ENCODE data around the gene PIM1.
"Not testable (repeated sequence)": the region's sequence is repeated elsewhere in the genome, so short reads cannot be mapped to it uniquely, and the experiment has no call there.

PIM1 gene

GRCh38 chr6:37190159-37190535 lies 20.2 kb downstream of the PIM1 start:
- DNase-seq (ENCODE audit: low spot score) = no peak

DNA sequence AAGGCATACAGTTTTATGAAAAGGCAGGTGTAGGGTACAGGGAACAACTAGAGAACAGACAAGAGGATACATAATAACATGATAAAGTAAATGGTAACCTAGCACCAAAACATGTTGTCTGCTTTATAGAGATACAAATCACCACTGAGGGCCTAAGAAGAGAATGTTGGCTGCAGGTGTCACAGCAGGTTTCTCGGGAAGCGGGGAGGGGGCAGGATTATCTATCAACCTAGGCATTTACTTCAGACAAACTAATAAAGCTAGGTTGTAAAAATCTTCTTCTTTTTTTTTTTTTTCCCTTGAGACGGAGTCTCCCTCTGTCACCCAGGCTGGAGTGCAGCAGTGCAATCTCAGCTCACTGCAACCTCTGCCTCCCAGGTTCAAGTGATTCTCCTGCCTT lies 22.7 kb downstream of the PIM1 start:
- DNase-seq (ENCODE audit: low spot score) = no peak

GRCh38 chr6:37194886-37195285 lies 24.9 kb downstream of the PIM1 start:
- not testable (repeated sequence) for DNase-seq (ENCODE audit: low spot score)

- DNase-seq (ENCODE audit: low spot score) = not testable (repeated sequence)
Observed at GRCh38 chr6:37196451-37196850, 26.5 kb downstream of the PIM1 start.

- DNase-seq (ENCODE audit: low spot score) = no peak
Observed at GRCh38 chr6:37200085-37200484, 30.1 kb downstream of the PIM1 start.

GRCh38 chr6:37201726-37202125 lies 31.8 kb downstream of the PIM1 start:
- DNase-seq (ENCODE audit: low spot score) = no peak

- no peak for DNase-seq (ENCODE audit: low spot score)
Observed at GRCh38 chr6:37202788-37203491, 33.0 kb downstream of the PIM1 start.

- no peak for DNase-seq (ENCODE audit: low spot score)
Observed at GRCh38 chr6:37204014-37204751, 34.2 kb downstream of the PIM1 start.

DNA sequence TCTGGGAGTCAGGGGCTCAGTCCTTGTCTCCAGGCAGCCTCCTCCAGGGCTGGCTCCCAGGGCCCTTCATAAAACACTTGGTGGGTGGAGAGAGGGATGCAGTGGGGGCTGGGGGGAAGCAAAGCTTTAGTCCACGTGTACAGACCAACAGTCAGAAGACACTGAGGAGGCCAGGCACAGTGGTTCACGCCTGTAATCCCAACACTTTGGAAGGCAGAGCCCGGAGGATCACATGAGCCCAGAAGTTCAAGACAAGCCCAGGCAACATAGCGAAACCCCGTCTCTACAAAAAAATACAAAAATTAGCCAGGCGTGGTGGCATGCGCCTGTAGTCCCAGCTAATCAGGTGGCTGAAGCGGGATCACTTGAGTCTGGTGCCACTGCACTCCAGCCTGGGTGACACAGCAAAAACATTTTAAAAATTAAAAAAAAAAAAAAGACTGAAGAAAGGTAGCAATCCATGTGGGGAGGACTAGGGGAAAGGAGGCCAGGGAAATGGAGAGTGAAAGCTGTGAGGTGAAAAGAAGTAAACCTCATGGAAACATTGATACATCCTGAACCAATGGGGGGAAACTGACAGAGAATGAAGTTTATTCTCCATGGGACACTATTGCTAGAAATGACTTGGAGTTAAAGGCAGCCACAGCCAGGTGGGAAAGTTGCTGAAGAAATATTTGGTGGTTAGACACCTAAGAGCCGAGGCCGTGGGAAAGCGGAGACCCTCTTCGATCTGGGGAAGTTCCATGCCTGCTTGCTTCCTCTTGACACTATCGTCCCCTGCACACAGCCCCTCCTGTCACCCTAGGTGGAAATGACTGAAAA lies 35.4 kb downstream of the PIM1 start:
- no peak for DNase-seq (ENCODE audit: low spot score)

DNA sequence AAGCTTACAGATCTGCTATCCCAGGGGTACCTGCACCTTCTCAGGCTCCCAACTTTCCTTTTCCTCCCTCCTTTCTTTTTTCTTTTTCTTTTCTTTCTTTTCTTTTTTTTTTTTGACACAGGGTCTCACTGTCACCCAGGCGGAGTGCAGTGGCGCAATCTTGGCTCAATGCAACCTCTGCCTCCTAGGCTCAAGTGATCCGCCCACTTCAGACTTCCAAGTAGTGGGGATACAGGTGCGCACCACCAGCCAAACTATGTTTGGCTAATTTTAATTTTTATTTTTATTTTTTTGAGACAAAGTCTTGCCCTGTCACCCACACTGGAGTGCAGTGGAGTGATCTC lies 36.0 kb downstream of the PIM1 start:
- no peak for DNase-seq (ENCODE audit: low spot score)

- no peak for DNase-seq (ENCODE audit: low spot score)
Observed at GRCh38 chr6:37206622-37207021, 36.7 kb downstream of the PIM1 start.

GRCh38 chr6:37207903-37208456 lies 38.0 kb downstream of the PIM1 start:
- peak; percentile 82 for DNase-seq (ENCODE audit: low spot score)

DNA sequence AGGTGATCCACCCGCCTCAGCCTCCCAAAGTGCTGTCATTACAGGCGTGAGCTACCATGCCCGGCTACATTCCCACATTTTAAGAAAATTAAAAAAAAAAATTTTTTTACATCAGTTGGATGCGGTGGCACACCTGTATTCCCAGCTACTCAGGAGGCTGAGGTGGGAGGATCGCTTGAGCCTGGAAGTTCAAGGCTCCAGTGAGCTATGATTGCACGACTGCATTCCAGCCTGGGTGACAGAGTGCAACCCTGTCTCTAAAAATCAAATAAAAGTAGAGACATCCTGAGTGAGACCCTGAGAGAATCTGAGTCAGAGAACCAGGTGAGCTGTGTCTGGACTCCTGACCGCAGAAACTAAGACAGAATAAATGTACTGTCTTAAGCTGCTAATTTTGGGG lies 38.8 kb downstream of the PIM1 start:
- no peak for DNase-seq (ENCODE audit: low spot score)

DNA sequence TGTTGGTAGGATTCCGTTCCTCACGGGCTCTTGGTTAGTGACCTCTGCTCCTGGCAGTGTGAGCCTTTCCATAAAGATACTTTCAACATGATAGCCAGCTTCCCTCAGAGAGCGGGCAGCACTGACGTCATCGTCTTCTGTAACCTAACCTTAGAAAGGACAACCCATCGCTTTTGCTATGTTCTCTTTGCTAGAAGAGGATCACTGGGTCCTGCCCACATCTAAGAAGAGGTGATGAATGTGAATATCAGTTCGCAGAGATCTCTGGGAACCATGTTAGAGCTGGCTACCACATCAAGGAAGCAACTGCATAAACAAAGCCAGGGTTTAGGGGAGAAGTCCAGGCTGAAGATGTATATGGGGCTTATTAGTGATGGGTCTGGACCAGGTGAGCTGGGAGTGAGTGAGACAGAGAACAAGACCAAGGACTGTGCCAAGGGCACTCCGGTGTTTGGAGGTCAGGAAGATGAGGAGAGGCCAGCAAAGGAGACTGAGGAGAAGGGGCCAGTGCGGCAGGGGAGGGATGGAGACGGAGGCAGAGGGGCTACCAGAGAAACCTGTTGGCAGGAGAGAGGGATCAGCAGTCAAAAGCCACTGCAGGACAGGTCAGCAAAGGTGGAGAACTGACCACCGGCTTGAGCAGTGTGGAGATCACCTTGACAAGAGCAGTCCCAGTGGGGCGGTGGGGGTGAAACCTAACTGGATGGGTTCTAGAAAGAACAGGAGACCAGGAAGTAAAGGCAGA lies 39.7 kb downstream of the PIM1 start:
- DNase-seq (ENCODE audit: low spot score) = no peak

DNA sequence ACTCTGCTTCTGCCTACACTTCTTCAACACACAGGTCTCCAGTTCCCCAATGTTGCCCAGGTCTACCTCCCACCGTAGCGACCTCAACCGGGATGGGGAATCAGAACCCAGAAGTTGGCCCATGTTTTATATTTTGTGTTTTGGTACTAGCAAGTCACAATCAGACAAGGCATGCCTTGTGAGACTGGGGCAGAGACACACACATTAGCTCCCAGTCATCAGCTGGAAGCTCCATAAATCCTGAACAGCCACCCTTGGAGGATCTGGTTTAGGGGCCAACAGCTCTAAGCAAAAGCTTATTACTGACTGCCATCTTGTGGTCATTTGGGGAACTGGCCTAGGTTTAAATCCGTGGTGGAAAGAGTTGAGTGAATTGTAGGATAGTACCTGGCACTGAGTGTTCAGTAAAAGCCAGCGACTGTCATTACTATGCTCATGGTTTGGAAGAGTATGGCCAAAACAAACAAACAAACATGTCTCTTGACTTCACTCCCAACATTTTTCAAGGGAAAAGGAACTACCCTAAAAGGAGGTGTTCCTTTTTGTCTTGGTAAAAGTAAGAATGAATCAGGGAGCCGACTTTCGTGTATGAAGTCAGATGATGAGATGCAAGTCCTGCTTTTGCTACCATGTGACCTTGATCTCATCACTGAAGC lies 40.5 kb downstream of the PIM1 start:
- peak; percentile 77 for DNase-seq (ENCODE audit: low spot score)

GRCh38 chr6:37212268-37212667 lies 42.3 kb downstream of the PIM1 start:
- no peak for DNase-seq (ENCODE audit: low spot score)

- no peak for DNase-seq (ENCODE audit: low spot score)
Observed at GRCh38 chr6:37218061-37218460, 48.1 kb downstream of the PIM1 start.

- no peak for DNase-seq (ENCODE audit: low spot score)
Observed at GRCh38 chr6:37218511-37218910, 48.6 kb downstream of the PIM1 start.

DNA sequence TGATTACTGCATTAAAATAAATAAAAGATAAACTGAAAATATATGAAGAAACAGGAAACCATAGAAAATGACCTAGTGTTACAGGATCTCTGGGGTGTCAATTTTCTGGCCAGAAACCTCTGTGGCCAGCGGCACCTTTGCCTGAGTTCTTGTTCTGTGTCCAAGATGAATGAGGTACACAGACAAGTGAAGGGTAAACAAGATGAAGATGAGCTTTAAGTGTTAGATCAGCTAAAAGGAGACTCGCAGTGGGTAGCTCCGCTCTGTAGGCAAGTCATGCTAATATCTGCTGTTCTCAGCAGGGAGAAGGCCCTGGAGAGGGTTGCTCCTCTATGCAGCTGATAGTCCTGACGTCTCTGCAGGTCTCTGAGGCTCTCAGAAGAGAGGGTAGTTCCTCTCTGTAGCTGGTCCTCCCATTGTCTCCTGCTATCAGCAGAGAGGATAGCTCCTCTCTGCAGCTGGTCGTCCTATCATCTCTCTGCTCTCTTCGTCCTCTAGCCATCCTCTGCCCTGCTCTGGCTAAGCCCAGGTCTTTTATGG lies 51.7 kb downstream of the PIM1 start:
- DNase-seq (ENCODE audit: low spot score) = no peak

DNA sequence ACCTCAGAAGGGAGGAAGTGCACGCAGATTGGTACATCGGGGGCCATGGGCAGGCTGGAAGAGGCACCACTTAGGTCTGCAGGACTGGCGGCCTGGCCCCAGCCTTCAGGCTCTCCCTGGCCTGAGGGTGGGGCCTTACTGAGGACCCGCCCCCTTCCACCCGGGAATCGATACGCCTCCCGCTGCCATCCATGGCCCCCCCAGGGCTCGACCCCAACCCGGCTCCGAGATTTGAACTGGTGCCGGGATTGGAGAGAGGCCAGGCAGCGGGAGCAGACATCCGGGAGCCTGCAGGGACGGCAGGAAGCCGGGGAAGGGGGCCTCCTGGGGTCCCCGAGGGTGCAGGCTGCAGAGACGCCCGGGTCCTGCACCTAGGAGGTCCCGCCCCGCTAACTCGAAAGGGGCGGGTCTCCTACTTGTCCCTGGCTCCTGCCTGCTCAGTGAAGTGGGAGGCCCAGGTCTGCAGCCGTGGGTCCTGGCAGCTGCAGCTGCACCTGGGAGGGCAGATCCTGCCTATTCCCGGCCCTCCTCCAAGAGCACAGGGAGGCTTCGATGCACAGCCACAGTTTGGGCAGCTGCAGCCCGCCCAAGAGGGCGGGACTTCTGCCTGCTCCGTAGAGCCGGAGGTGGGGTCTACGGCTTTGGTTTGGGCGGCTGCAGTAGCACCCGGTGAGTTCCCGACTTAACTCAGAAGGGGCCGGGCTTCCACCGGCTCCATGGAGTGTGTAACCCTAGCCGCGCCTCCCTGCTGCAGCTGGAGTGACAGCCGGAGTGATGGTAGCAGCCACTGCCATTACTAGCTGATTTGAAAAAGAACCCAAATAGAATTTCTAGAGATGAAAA lies 52.4 kb downstream of the PIM1 start:
- peak; percentile 84 for DNase-seq (ENCODE audit: low spot score)
